Dendritic cell treated with granulocyte-macrophage colony-stimulating factor and Interleukin-4, amounts not matched to agents 40 ng/mL and 50 ng/mL, for 4 days (primary cell): Measurements from ENCODE around the gene PANK1.

Experiments used
- H3K27ac Mint-ChIP-seq: one replicate; pipeline ENCODE4 v1.8.0; 2022; ENCODE audit warnings: mild to moderate bottlenecking, mixed read lengths
- H3K27me3 Mint-ChIP-seq: one replicate; pipeline ENCODE4 v1.8.0; 2022; ENCODE audit warnings: mild to moderate bottlenecking, mixed read lengths
- H3K36me3 Mint-ChIP-seq: one replicate; pipeline ENCODE4 v1.8.0; 2022; ENCODE audit warnings: low read depth, mixed read lengths
- H3K4me1 Mint-ChIP-seq: one replicate; pipeline ENCODE4 v1.8.0; 2022; ENCODE audit warnings: low read depth, mixed read lengths
- H3K4me3 Mint-ChIP-seq: one replicate; pipeline ENCODE4 v1.8.0; 2022; ENCODE audit warnings: mild to moderate bottlenecking, moderate library complexity, mixed read lengths
- H3K9me3 Mint-ChIP-seq: one replicate; pipeline ENCODE4 v1.8.0; 2022; ENCODE audit warnings: mixed read lengths
- intact Hi-C: fragments of 100-400 bp; cut with micrococcal nuclease; formaldehyde crosslinking; loops from one replicate; pipeline ENCODE4 v1.15.0; 2022

The PANK1 gene

GRCh38 chr10:89591111-89591795 is 53.8 kb downstream of the PANK1 start:
- Mint-ChIP-seq H3K9me3 (no peaks in the 10 kb centered on the region), H3K27me3 (no peaks in the 10 kb centered on the region), H3K36me3 (no peaks in the 10 kb centered on the region), H3K27ac (no peak overlapping the region), H3K4me1 (no peaks in the 10 kb centered on the region), H3K4me3 (no peak overlapping the region)
- intact Hi-C loops: no loop called here

GRCh38 chr10:89590326-89590725 is 54.7 kb downstream of the PANK1 start:
- Mint-ChIP-seq H3K27me3 (no peaks in the 10 kb centered on the region), H3K9me3 (no peaks in the 10 kb centered on the region), H3K4me1 (no peaks in the 10 kb centered on the region), H3K27ac (no peak overlapping the region), H3K4me3 (no peak overlapping the region), H3K36me3 (no peaks in the 10 kb centered on the region)
- intact Hi-C loops: no loop called here

- Mint-ChIP-seq H3K27ac (no peak overlapping the region), H3K27me3 (no peaks in the 10 kb centered on the region), H3K4me1 (no peaks in the 10 kb centered on the region), H3K36me3 (no peaks in the 10 kb centered on the region), H3K9me3 (no peaks in the 10 kb centered on the region), H3K4me3 (no peak overlapping the region)
- intact Hi-C loops: no loop called here
These were observed 55.8 kb downstream of the PANK1 start for GRCh38 chr10:89589101-89589720.

GRCh38 chr10:89588671-89589070 is 56.4 kb downstream of the PANK1 start:
- Mint-ChIP-seq H3K4me1 (no peaks in the 10 kb centered on the region), H3K27ac (no peak overlapping the region), H3K27me3 (no peaks in the 10 kb centered on the region), H3K4me3 (no peak overlapping the region), H3K9me3 (no peaks in the 10 kb centered on the region), H3K36me3 (no peaks in the 10 kb centered on the region)
- intact Hi-C loops: no loop called here

GRCh38 chr10:89582022-89582421 is 63.0 kb downstream of the PANK1 start:
- intact Hi-C loops: no loop called here
- Mint-ChIP-seq H3K9me3 (no peaks in the 10 kb centered on the region), H3K4me1 (peaks cover 8% of the 10 kb centered on the region), H3K36me3 (no peaks in the 10 kb centered on the region), H3K27me3 (no peaks in the 10 kb centered on the region), H3K4me3 (no peak overlapping the region), H3K27ac (no peak overlapping the region)

- H3K36me3 Mint-ChIP-seq: no peaks in the 10 kb centered on the region
- no peak overlapping the region for H3K27ac Mint-ChIP-seq
- peaks cover 8% of the 10 kb centered on the region for H3K4me1 Mint-ChIP-seq
- intact Hi-C loops: no loop called here
- H3K4me3 Mint-ChIP-seq: no peak overlapping the region
- no peaks in the 10 kb centered on the region for H3K27me3 Mint-ChIP-seq
- no peaks in the 10 kb centered on the region for H3K9me3 Mint-ChIP-seq
These were observed 64.8 kb downstream of the PANK1 start for GRCh38 chr10:89580243-89580642.

GRCh38 chr10:89576696-89577095 is 68.3 kb downstream of the PANK1 start:
- peaks cover 8% of the 10 kb centered on the region for H3K4me1 Mint-ChIP-seq
- H3K4me3 Mint-ChIP-seq: no peak overlapping the region
- H3K36me3 Mint-ChIP-seq: no peaks in the 10 kb centered on the region
- H3K27me3 Mint-ChIP-seq: no peaks in the 10 kb centered on the region
- H3K27ac Mint-ChIP-seq: no peak overlapping the region
- intact Hi-C loops: no loop called here
- no peaks in the 10 kb centered on the region for H3K9me3 Mint-ChIP-seq

GRCh38 chr10:89576022-89576421 is 69.0 kb downstream of the PANK1 start:
- H3K36me3 Mint-ChIP-seq: no peaks in the 10 kb centered on the region
- no peak overlapping the region for H3K27ac Mint-ChIP-seq
- no peaks in the 10 kb centered on the region for H3K27me3 Mint-ChIP-seq
- H3K9me3 Mint-ChIP-seq: no peaks in the 10 kb centered on the region
- H3K4me1 Mint-ChIP-seq: peaks cover 8% of the 10 kb centered on the region
- H3K4me3 Mint-ChIP-seq: no peak overlapping the region
- intact Hi-C loops: no loop called here

- H3K36me3 Mint-ChIP-seq: no peaks in the 10 kb centered on the region
These were observed 70.0 kb downstream of the PANK1 start for GRCh38 chr10:89575031-89575430.

GRCh38 chr10:89574368-89574767 is 70.7 kb downstream of the PANK1 start:
- Mint-ChIP-seq H3K4me3 (no peak overlapping the region), H3K9me3 (no peaks in the 10 kb centered on the region), H3K4me1 (no peaks in the 10 kb centered on the region), H3K27me3 (no peaks in the 10 kb centered on the region), H3K36me3 (no peaks in the 10 kb centered on the region), H3K27ac (no peak overlapping the region)
- intact Hi-C loops: no loop called here

More at GRCh38 chr10:89575031-89575430, 70.0 kb downstream of the PANK1 start:
- intact Hi-C loops: no loop called here
- H3K27ac Mint-ChIP-seq: no peak overlapping the region
- H3K27me3 Mint-ChIP-seq: no peaks in the 10 kb centered on the region
- no peaks in the 10 kb centered on the region for H3K9me3 Mint-ChIP-seq
- H3K4me3 Mint-ChIP-seq: no peak overlapping the region
- H3K4me1 Mint-ChIP-seq: no peaks in the 10 kb centered on the region

- Mint-ChIP-seq H3K27ac (no peak overlapping the region), H3K27me3 (peaks cover 10% of the 10 kb centered on the region), H3K4me1 (no peaks in the 10 kb centered on the region), H3K4me3 (no peak overlapping the region), H3K36me3 (no peaks in the 10 kb centered on the region), H3K9me3 (no peaks in the 10 kb centered on the region)
- intact Hi-C loops: no loop called here
These were observed 77.3 kb downstream of the PANK1 start for GRCh38 chr10:89567576-89568245.

- Mint-ChIP-seq H3K27me3 (peaks cover 10% of the 10 kb centered on the region), H3K4me1 (no peaks in the 10 kb centered on the region), H3K4me3 (no peak overlapping the region), H3K27ac (no peak overlapping the region), H3K36me3 (no peaks in the 10 kb centered on the region), H3K9me3 (no peaks in the 10 kb centered on the region)
- intact Hi-C loops: no loop called here
These were observed 78.0 kb downstream of the PANK1 start for GRCh38 chr10:89566992-89567391.

- H3K4me1 Mint-ChIP-seq: no peaks in the 10 kb centered on the region
- intact Hi-C loops: no loop called here
- no peak overlapping the region for H3K4me3 Mint-ChIP-seq
- H3K27me3 Mint-ChIP-seq: peaks cover 10% of the 10 kb centered on the region
- H3K27ac Mint-ChIP-seq: no peak overlapping the region
- H3K9me3 Mint-ChIP-seq: no peaks in the 10 kb centered on the region
- H3K36me3 Mint-ChIP-seq: no peaks in the 10 kb centered on the region
These were observed 78.7 kb downstream of the PANK1 start for GRCh38 chr10:89566095-89566950.

- Mint-ChIP-seq H3K9me3 (no peaks in the 10 kb centered on the region), H3K27me3 (peaks cover 13% of the 10 kb centered on the region), H3K4me3 (no peak overlapping the region), H3K4me1 (no peaks in the 10 kb centered on the region), H3K36me3 (no peaks in the 10 kb centered on the region), H3K27ac (no peak overlapping the region)
- intact Hi-C loops: loop anchor here (2.0 kb wide), 1 partner anchor 348 kb away; no protein-coding TSS in a partner anchor
These were observed 79.9 kb downstream of the PANK1 start for GRCh38 chr10:89565180-89565579.
